GM12801 (cell line): ENCODE data around the gene ACAP3.

ENCODE experiments used
- TF ChIP-seq, protein P1 (sequence below): IDR thresholded peaks from one replicate; pipeline ENCODE4 v1.5.1; 2011; ENCODE audit warnings: control low read depth; ENCODE audit not compliant: insufficient read length; ENCODE audit errors: extremely low read depth

ACAP3 gene

GRCh38 chr1:1291548-1292441 lies 15.9 kb downstream of the ACAP3 start:
- TF ChIP-seq, protein P1, sequence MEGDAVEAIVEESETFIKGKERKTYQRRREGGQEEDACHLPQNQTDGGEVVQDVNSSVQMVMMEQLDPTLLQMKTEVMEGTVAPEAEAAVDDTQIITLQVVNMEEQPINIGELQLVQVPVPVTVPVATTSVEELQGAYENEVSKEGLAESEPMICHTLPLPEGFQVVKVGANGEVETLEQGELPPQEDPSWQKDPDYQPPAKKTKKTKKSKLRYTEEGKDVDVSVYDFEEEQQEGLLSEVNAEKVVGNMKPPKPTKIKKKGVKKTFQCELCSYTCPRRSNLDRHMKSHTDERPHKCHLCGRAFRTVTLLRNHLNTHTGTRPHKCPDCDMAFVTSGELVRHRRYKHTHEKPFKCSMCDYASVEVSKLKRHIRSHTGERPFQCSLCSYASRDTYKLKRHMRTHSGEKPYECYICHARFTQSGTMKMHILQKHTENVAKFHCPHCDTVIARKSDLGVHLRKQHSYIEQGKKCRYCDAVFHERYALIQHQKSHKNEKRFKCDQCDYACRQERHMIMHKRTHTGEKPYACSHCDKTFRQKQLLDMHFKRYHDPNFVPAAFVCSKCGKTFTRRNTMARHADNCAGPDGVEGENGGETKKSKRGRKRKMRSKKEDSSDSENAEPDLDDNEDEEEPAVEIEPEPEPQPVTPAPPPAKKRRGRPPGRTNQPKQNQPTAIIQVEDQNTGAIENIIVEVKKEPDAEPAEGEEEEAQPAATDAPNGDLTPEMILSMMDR = no peak

GRCh38 chr1:1291023-1291528 lies 16.7 kb downstream of the ACAP3 start:
- TF ChIP-seq, protein P1 = no peak

DNA sequence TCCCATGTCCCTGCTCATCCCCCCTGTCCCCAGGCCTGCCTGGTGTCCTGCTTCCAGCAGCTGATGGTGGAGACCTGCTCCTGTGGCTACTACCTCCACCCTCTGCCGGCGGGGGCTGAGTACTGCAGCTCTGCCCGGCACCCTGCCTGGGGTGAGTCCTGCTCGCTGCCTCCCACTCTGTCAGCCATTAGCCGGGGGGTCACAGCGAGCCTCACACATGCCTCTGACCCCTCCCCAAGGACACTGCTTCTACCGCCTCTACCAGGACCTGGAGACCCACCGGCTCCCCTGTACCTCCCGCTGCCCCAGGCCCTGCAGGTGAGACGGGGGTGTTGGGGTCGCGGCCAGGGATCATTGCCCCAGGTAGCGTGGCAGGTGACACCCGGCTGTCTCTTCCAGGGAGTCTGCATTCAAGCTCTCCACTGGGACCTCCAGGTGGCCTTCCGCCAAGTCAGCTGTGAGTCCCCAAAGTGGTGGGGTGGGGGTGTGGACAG lies 17.4 kb downstream of the ACAP3 start:
- TF ChIP-seq, protein P1 = no peak

GRCh38 chr1:1287288-1288110 lies 20.2 kb downstream of the ACAP3 start:
- TF ChIP-seq, protein P1 = no peak

DNA sequence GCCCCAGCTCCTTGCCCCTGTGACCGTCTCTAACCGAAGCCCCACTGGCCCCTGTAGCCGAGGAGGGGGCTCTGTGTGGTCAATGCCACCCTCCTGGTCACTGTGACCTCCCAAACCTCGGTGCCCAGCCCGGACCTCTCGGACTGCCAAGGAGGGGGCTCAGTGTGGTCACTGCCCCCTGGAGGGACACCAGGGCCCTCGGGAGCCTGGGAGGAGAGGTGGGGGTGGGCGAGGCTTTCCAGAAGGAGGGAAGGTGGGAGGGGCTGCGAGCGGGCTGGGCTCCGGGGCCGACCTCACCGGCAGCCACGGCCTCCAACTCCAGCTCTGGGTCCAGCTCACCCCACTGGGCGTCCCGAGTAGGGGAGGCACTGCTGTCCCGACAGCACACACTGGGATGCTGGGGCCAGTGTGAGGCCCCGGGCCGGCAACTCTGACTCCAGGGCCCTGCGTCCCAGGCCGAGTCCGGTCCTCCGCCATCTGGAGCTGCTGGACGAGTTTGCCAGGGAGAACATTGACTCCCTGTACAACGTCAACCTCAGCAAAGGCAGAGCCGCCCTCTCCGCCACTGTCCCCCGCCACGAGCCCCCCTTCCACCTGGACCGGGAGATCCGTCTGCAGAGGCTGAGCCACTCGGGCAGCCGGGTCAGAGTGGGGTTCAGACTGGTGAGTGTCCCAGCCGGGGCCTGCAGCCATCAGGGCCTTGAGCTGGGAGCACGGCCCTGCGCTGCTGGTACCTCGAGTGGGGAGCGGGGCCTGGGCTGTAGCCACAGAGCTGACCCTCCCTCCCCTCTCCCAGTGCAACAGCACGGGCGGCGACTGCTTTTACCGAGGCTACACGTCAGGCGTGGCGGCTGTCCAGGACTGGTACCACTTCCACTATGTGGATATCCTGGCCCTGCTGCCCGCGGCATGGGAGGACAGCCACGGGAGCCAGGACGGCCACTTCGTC lies 21.1 kb downstream of the ACAP3 start:
- TF ChIP-seq, protein P1 = no peak

DNA sequence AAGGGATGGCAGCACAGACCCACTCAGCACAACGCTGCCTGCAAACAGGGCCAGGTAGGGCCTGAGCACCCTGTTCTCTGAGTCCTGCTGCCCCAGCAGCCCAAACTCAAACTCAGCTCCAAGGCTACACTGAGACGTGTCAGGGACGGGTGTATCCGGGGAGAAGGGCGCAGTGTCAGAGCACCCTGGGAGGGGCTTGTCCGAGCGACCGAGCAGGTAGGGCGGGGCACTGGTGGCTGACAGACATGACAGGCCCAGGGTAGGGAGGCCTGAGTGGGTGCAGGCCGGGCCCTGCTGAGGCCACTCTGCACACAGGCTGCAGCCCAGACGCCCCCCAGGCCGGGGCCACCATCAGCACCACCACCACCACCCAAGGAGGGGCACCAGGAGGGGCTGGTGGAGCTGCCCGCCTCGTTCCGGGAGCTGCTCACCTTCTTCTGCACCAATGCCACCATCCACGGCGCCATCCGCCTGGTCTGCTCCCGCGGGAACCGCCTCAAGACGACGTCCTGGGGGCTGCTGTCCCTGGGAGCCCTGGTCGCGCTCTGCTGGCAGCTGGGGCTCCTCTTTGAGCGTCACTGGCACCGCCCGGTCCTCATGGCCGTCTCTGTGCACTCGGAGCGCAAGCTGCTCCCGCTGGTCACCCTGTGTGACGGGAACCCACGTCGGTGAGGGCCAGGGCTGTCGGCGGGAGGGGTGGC lies 22.0 kb downstream of the ACAP3 start:
- TF ChIP-seq, protein P1 = no peak
